NCI-H2196 (cell line): ENCODE results near the gene CCR5.
"Not testable (repeated sequence)": the region's sequence is repeated elsewhere in the genome, so short reads cannot be mapped to it uniquely, and the experiment has no call there.

Source experiments
- DNase-seq: peaks from one replicate; lab custom pipeline; 2025; ENCODE audit not compliant: unreplicated experiment; lab: John Stamatoyannopoulos, UW

The CCR5 gene

DNA sequence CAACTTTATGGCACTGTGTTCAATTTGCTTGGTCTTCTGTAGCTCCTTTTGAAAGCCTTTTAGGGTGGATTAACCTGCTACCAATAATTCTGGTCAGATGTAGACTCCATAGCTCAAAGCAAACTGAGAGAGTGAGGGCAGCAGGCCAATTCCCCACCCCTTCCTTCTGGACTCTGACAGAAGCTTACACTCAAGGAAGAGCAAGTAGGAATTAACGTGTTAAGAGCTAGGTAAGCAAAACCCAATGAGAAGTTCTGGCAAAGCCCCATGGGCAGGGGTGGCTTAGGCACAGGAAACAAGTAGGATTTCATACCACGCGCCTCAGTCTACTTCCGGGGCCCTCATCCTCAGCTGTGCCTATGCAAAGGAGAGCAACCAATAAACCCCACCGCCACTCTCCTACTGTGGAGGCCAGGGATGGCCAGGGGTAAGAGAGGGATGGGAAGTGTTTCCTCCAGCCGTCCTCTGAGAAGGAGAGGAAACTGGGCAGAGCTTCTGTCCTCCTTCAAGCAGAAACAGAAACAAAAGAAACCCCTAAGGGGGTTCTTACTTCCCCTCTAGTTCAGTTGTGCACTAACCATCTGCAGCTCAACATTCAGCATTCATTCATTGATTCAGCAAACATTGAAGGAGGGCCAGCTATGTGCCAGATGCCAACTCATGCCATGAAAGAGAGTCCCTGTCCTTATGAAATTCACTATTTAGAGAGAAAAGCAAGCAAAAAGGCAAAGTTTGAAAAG, 12.6 kb downstream of the CCR5 start:
- no peak for DNase-seq

DNA sequence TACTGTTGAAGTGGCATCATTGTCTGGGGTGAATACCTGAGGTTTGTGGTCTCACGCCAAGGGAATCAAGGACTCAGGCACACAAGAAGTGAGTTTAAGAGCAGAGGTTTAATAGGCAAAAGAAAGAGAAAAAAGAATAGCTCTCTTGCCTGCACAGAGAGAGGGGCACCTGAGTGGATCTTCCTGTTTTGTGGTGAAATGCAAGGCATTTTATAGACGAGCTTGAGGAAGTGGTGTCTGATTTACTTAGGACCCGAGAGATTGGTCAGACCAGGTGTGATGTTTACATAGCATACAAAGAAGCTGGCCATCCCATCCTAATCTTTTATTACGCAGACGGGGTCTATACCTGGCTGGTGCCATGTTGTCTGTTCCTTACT, 13.2 kb downstream of the CCR5 start:
- DNase-seq = no peak

DNA sequence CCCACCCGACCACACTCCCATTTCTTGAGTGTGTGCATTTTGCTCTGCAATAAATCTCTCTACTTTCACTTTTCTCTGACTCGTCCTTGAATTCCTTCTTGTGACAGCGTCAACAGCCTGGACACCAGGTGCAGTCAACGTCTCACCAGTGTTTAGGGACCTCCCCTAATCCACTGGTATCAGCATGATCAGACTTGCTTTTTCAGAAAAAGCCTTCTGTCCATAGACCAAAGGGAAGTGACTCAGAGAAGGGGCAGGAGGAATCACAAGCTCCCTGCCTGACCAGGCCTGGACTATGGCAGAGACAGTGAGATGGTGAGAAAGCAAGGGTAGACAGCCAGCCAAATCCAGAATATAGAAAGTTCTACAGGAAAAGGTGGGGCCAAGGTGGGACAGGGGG, 15.5 kb downstream of the CCR5 start:
- peak; percentile 32 for DNase-seq

DNA sequence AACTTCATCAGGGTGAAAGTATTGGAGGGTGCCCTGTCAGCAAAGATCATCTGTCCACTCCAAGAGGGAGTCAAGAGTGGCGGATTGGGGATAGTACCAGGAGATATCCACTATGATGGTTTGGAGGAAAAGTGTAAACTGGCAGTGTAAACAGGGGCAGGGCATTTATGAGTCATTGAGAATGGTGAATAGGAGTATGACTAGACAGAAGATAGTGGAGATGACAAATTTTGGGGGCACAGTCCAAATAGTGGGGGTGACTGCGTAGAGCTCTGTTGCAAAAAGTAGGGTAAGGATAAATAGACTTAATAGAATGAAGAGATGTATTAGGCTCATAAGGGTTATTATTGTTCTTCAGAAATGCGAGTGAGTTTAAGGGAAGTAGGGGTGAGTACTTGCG, 18.1 kb downstream of the CCR5 start:
- DNase-seq = not testable (repeated sequence)

DNA sequence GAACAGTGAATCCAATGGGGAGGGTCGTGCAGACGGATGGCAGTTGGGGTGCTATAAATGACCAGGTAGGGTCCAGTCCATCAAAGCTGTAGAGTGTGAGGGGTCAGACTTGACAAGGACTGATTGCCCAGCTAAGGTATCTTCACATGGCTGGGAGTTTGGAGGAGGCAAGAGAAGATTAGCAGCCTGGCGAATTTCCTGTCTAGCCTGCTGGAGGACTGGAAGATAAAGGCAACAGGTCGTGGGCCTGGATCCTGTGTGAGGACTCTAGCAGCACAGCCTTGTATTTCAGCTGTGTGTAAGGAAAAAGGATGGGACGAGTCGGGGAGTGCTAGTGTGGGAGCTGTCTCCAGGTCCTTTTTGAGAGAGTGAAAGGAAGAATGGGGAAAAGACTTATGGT, 18.6 kb downstream of the CCR5 start:
- no peak for DNase-seq

DNA sequence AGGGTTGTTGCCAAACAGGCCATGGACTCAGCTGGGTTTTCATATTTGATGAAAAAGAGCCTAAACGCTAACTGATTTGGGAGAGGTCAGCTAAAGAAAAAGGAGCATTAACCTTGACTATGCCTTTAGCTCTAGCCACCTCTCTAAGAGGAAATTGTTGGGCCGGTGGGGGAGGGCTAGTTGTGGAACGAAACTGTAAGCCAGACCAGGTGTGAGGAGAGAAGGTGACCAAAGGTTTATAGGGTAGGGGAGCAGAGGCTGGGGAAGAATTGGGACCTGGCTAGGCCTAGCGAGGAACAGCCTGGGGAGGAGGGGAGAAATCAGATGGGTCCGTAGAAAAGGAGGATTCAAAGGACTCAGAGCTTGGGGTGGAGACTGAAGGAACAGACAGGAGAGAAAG, 20.8 kb downstream of the CCR5 start:
- DNase-seq = not testable (repeated sequence)

DNA sequence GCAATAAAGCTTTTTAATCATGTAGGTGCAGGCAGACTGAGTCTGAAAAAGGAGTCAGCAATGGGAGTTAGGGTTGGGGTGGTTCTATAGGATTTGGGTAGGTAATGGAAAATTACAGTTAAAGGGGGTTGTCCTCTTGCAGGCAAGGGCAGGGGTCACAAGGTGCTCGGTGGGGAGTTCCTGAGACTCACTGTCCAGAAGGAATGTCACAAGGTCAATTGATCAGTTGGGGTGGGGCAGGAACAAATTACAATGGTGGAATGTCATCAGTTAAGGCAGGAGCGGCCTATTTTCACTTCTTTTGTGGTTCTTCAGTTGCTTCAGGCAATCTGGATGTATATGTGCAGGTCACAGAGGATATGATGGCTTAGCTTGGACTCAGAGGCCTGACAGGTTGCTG, 22.3 kb downstream of the CCR5 start:
- DNase-seq = no peak

DNA sequence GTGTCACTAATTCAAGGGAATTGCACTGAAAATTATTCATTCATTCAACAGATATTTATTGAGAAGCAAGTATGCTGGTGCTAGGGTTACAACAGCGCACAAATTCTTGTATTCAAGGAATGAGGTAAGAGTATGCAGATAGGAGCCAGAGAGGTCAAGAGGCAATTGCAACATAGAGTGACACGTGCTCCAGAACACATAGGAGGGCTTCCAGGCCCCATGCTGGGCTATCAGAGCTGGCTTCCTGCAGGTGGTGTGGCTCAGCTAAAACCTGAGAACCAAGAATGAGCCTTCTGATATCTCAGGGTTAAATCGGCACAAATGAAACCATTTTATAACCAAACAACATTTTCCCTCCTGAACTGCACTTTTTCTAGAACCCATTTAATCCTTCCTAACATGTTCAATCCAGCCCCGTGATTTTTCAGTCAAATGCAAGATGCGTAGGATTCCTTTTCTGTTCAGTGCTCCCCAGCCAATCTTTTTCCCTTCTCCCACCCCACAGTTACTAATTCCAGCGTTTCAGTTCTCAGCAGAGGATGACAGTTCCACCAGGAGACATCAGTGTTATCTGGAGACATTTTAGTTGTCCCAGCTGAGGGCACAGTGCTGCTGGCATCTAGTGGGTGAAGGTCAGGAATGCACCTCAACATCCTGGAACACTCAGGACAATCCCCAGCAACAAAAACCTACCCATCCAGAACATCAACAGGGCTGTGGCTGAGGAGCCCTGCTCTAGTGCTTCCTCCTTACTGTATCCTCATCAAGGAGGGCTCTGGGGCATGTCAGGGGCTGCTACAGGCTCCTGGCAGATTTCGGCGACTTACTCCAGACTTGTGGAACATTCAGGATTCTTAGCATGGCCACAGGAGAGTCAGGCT, 23.0 kb downstream of the CCR5 start:
- DNase-seq = peak; percentile 18

DNA sequence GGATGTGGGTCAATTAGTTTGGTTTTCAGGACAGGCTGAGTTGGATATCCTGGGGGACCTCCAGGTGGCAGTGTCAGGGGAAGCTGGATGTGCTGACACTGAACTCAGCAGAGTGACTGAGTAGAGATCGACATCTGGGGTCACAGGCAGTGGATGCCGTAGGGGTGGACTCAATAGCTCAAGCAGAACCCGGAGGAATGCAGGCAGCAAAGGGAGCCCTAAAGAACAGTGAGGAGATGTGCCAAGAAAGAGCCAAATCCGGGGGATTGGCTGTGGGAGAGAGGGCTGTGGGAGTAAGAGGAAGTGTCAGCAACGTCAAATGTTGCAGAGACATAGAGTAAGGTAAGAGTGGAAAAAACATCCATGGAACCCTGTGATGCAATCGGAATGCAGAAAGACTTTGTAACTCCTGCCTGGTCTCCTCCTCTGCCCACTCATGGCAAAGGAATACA, 24.5 kb downstream of the CCR5 start:
- no peak for DNase-seq

DNA sequence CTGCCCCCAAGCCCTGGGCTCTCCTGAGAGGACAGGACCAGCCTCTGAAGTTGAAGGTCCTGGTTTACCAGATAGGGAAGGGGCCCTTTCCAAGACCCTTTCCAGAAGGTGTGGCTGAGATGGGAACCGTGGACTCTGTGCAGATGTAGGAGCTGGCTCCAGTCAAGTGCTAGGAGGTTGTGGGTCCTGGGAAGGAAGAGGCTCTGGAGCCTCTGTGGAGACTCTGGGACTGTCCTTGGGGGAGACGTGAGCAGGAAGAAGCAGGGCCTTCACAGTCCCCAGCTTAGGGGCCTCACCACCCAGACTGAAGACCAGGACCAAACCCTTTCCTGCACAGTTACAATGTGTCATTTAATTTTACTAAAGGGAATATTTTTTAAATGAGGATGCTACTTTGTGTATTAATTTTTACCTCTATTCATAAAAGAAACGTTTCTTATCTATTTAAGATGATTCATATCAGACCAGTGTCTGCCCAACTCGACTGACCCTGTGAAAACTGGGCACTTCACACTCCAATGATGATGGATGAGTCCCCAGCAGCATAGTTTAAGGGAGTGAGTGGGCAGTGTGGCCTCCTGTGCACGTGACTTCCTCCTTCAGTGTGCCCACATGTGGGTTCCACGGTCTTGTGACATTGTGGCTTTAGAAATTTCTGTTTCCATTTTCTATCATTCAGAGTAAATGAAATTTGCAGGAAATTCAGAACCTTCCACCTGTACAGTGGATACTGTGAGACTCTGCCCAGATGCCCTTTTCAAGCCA, 25.2 kb downstream of the CCR5 start:
- DNase-seq = no peak

DNA sequence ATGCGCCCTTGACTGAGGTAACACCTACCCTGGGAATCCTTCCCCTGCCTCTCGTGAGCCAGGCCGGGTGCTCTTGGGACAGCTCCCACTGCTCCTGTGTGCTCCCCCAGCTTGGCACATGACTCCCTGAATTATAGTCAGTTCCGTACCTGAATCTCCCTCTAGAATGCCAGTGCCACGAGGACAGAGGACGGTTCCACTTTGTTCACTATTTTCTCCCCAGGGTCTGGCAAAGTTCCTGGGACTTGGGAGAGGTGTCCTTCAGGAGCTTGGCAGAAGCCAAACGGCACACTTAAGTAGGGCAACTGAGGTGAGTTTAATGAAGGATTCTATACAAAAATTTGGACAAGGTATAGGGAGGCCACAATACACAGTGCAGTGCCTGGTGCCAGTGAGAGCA, 26.4 kb downstream of the CCR5 start:
- no peak for DNase-seq

DNA sequence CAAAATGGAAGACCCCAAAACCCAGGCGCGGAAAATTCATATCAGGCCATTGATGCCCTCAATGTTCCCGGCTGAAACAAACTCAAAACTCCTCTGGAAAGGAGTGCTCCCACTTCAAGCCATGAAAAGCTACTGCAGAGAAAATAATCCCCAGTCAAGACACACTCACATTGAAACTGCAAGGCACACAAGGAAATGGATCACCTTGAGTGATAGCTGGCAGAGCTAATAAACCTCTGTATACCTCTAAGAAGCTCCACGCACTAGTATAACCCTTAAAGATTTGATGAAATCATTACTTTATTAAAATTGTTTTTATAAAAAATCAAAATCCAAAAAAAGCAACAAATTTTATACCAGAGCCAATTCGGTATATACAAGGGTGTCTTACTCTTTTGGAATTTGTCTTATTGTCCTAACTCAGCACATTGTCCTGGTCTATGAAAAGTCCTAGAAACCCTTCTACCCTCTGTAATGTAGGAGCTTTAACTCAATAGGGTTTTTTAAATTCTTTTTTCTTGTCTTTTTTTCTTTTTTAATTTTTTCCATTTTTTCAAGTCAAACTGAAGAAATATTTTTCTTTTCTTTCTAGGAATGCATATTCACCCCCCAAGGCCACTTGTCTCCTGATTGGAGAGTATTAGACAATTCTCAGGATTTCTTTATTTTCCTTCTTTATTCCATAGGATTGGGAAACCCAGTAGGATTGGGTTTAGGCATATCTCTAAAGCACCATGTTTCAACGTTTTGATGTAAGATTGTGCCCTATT, 27.6 kb downstream of the CCR5 start:
- no peak for DNase-seq

DNA sequence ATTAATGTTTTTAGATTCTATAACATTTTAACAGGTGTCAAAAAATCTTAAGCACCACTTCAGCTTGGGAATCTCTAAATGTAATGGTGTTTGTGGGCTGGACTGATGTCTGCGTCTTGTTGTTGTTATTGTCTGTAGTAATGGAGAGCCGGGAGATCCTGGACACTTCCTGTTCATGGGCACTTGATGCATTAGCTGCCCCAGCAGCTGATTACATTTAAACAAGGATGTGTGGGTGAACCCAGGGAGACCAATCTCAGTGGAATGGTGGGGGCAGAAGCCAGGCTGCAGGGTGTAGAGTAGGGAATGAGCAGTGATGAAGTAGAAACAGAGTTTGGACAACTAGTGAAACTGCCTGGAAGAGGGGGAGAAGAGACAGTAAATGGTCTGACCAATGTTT, 28.4 kb downstream of the CCR5 start:
- DNase-seq = no peak

DNA sequence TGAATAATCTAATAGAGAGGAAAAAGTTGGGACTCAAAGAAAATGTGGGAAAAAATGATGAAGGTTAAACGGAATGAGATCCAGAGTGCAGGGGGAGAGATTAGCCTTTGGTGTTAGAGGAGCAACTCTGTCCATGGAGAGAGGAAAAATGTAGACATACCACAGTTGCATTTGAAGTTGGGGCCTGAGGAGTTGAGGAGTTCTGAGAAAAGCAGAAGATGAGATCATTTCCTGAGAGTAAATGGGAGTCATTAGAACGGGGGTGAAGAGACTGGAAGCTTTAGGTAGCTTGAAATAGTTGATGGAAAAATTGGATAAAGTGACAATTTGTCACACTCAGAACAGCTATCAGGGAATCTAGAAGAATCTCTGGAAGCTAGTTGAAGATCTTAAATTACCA, 28.8 kb downstream of the CCR5 start:
- no peak for DNase-seq

DNA sequence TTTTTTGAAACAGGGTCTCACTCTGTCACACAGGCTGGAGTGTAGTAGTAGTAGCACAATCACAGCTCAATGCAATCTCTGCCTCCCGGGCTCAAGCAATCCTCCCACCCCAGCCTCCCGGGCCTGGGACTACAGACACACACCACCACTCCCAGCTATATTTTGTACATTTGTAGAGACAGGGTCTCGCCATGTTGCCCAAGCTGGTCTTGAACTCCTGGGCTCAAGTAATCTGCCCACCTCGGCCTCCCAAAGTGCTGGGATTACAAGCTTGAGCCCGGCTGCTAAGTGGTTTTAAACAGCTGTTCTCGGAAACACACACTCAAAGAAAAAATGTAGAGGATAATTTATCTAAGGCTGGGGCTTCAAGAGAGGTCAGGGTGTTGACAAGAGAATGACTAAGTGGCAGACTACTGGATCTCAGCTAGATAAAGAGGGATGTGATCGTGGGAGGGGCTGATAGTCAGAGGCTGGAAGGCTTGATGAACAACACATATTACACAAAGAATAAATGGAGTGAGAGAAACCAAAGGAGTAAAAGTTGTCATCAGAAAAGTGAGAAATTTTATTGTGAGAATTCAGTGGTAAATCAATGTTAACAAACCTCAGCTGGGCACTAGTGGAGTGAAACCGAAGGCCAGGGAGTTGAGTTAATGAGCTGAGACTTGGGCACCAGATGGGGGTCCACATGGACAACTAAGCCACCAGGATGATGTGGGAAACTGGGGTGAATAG, 29.4 kb downstream of the CCR5 start:
- DNase-seq = no peak

DNA sequence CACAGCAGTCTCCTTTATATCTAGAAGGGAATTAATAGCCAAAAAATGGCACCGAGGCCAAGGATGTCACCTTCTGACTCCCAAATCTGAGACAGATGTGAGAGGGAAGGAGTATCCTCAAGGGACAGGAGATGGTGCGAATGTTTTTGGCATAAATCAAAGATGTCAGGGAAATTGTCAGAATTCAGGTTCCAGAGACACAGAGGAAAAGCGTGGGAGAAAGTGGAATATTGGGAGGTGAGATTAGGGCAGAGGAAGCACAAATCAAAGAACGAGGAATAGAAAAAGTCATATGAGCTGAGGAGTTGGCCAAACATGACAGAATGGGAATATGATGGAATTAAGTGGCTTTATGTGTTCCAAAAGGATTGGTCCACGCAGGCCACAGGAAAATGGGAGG, 30.1 kb downstream of the CCR5 start:
- no peak for DNase-seq

DNA sequence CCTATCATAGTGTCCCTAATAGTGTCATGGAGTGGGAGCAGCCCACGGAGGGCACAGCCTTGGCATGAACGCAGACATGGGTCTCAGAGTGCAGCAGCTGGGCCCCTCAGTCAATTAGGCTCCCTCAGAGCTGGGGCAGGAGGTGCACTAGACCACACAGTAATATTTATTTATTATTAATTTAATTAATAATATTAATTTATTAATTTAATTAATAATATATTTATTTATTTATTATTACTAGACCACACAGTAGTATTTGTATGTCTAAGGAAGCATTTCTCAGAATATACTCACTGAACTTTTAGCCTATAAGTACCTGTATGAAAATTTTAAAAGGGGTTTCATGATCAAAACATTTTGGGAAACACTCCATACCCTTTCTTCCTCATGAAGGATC, 30.8 kb downstream of the CCR5 start:
- no peak for DNase-seq

DNA sequence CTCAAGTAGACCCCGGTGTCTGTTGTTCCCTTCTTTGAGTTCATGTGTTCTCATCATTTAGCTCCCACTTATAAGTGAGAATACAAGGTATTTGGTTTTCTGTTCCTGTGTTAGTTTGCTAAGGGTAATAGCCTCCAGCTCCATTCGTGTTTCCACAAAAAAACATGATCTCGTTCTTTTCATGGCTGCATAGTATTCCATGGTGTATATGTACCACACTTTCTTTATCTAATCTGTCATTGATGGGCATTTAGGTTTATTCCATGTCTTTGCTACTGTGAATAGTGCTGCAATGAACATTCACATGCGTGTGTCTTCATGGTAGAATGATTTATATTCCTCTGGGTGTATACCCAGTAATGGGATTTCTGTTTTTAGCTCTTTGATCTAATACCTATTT, 32.2 kb downstream of the CCR5 start:
- DNase-seq = not testable (repeated sequence)

DNA sequence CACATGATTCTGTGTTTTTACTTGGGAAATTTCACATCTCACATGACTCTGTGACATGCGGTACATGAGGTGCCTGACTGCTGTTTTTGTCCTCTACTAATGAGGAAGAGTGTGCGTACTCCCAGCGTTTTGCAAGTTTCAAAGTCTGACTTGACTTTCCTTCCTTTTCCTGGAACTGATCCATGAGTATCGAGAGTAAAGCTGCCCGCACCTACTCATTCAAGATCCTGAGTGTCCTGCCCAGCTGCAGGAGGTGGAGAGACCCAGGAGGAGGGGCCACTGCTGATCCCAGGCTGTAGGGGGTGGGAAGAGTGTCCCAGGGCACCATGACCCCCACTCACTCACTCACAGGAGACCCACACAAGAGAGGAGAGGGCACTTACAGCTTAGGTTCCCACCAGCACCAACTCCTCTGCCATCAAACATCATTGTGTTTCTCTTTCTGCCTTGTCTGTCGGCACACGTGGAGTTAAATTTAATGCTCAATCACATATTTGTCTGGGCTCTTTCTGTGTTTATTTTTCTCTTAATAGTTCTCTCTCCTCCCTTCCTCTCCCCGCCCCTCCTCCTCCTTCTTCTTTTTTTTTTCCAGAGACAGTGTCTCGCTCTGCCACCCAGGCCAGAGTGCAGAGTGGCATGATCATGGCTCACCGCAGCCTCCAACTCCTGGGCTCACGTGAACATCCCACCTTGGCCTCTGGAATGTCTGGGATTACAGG, 34.7 kb downstream of the CCR5 start:
- DNase-seq = no peak

DNA sequence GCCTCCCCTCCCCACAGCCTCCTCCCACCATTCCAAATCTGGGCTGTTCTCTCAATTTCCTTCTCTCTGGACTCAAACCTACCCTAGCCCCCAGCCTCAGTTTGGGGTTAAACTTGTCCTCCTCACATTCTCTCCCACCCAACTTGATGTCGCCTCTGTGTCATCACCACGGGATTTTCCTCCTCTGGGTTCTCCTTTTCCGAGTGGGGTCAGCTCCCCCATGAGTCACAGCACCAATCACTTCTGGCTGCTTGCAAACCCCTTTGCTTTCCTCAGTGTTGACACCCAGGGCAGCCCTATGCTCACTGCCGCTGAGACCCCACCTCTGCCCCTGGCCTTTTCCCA, 35.7 kb downstream of the CCR5 start:
- no peak for DNase-seq
